TTC549 (cell line): ENCODE measurements around the gene VIT.
"Not testable (repeated sequence)": the region's sequence is repeated elsewhere in the genome, so short reads cannot be mapped to it uniquely, and the experiment has no call there.

Source experiments
- FAIRE-seq: peaks from 2 replicates; lab custom pipeline; 2012; peaks lifted over from hg19 to GRCh38; lab: Jason Lieb, UNC

The VIT gene

DNA sequence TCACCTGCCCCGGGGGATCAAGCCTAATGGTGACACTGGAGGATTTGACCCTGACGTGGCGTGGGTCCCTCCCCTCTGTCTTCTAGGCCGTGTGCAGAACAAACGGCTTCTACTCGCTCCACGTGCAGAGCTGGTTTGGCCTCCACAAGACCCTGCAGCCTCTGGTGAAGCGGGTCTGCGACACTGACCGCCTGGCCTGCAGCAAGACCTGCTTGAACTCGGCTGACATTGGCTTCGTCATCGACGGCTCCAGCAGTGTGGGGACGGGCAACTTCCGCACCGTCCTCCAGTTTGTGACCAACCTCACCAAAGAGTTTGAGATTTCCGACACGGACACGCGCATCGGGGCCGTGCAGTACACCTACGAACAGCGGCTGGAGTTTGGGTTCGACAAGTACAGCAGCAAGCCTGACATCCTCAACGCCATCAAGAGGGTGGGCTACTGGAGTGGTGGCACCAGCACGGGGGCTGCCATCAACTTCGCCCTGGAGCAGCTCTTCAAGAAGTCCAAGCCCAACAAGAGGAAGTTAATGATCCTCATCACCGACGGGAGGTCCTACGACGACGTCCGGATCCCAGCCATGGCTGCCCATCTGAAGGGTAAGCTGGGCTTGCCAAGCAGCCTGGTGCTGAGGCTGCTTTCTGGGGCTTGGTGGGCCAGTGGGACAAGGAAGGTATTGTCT is 112.0 kb downstream of the VIT start:
- no peak for FAIRE-seq

DNA sequence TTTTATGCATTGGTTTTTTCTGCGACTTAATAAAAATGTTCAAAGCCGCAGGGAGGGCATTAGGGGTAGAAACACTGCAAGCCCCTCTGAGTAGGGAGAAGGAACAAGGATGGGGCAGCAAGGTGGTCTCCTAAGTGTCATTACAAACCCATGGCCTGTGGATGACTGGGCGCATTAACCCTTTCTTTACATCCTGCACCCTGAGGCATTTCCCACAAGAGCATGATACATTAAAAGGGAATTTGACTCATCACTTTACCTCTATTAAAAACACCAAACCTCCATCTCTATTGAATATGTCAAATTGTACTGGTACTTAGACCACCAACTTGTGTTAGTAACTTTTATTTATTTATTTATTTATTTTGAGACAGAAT is 112.5 kb downstream of the VIT start:
- no peak for FAIRE-seq

DNA sequence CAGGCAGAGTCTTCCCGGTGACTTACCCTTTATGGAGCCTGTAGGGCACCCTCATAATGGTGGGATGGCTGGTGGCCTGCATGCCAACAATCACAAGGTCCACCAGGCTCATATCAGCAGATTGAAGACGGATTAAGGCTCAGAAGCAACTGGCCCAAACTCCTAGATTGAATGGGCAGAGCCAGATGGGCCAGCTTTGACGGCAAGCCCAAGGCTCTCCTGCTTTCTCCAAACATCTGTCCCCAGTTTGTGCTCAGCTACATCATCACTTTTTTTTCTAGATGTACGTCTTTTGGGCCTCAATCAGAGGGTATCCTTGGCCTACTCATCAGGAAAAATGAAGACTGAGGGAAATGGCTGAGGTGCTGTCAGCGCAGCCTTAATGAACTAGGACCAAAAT is 114.6 kb downstream of the VIT start:
- FAIRE-seq, result no peak

DNA sequence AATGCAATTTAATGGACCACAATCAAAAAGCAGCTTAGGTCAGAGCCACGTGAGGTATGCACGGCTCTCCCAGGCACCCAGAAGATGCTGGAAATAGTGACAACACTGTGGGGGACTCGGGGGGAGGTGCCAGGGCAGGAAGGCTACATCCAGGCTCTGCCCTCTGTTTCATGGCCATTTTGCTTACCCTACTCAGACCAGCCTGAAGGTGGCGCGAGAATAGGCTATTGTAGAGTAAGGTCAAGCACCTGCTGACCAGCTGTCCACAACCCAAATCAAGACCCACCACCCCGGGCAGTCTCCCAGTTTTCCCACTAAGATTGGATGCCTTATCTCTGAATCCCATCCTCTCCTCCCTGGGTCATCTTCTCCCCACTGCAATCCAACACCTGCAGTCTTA is 115.7 kb downstream of the VIT start:
- no peak for FAIRE-seq

DNA sequence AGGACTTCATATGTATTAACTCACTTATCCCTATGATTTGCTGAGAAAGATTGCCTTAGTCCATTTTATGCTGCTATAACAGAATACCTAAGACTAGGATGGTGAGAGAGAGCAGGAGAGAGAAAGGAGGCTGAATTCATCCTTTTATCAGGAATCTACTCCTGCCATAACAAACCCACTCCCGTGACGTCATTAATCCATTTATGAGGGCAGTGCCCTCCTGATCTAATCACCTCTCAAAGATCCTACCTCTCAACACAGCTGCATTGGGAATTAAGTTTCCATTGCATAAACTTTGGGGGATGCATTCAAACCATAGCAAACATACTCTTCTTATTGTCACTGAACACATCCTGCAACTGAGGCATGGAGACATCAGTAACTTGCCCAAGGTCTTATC is 122.0 kb downstream of the VIT start:
- FAIRE-seq, result no peak

DNA sequence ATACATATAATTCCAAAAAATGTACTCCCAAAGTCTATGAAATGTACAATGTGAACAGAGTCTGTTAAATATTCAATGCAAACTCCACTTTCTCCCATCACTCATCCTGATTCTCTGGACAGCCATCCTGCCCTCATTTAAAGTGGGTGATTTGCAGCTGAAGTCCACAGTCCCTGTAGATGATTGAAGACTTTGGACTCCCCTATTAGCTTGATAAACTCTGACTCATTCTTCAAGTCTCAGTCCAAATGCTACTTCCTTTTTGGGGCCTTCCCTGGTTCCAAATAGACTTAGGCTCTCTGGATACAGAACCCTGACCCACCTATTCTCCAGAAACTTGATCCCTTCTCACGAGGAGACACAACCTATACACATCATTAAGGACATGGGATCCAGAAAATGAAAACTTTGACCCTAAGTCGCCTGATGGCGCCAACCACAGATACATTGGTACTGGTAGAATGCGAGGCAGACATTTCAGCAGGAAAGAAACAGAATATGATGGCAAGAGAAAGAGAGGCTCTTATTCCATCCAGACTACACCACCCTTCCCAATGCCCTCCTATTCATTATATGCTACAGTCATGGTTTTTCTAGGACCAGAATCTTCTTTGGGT is 122.7 kb downstream of the VIT start:
- no peak for FAIRE-seq

DNA sequence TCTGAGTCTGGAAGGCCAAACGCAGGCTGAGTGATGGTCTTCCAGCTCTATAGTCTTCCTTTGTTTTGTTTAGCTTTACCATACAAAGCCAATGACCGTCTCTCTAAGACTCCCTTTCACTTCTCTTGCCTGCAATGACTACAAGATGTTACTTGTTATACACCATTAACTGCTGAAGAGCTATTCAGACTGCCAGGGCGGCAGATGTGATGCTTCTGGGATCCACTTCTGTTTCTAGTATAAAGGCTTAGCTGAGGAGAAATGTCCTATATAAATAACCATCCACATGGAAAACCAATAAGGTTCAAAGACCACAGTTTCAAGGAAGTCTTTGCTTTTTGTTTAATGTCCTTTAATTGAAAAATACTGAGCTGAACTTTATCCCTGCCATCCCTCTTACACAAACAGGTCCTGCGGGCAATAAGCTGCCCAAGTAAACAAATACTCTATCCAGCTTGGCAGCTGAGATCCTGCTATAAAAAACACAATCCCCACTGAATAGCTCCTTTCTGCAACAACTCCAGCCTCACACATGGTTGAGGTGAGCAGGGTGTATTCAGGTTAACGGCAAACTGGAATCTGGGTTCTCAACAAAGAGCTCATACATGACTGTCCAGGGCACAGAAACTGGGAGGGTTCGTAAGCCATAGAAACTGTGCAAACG is 124.6 kb downstream of the VIT start:
- no peak for FAIRE-seq

DNA sequence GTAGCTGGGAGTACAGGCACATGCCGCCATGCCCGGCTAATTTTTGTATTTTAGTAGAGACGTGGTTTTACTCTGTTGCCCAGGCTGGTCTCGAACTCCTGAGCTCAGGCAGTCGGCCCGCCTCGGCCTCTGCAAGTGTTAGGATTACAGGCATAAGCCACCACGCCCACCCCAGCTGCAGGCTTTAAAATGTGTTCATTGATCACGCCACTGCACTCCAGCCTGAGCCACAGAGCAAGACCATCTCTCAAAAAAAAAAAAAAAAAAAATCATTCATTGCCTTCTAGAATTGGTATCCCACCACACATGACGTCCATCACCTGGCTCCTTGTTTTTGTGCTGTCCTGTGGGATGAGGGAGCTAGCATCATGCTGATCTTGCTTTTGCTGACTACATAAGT is 127.4 kb downstream of the VIT start:
- no peak for FAIRE-seq

DNA sequence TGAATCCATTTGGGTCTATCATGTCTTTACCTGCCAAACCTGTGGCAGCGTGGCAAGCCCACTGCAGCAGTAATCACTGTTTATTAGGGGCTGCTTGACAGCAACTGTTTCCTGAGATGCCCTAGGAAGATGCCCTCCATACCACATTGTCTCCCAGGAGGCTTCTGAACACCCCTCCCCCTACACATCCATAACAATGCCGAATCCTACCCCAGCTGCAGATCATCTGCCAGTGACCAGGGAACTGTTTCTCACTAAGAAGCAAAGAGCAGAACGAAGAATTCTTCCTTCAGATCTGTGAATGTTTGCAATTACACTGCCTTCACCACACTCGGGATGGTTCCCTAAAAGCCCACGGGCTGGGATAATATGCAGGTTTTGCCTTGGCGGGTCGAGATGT is 127.8 kb downstream of the VIT start:
- no peak for FAIRE-seq

DNA sequence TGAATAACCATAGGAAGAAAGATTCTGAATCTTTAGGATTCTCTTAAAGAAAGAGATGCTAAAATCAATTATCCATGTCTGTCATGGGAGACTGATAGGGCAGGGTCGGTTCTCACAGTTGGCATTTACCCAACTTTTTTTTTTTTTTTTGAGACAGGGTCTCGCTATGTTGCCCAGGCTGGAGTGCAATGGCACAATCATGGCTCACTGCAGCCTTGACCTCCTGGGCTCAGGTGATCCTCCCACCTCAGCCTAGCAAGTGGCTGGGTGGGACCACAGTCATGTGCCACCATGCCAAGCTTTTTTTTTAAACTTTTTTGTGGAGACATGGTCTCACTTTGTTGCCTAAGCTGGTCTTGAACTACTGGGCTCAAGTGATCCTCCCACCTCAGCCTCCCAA is 128.2 kb downstream of the VIT start:
- FAIRE-seq, result not testable (repeated sequence)

DNA sequence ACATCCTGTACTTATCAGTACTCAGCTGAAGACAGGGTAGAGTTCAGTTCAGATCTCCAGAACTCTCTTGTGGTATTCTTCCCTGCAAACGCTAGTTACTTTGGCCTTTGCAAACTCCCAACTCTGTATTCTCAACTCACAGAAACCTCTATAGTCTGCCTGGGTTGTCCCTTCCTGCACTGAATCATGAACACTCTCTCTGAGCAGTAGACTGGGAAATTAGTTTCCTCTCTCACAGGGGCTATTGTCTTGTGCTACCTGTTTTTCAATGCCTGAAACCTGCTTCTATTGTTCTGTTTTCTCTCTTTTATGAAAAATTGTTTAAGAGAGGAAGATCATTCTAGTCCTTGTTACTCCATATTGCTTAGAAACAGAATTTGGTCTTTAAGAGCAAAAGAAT is 134.7 kb downstream of the VIT start:
- no peak for FAIRE-seq

DNA sequence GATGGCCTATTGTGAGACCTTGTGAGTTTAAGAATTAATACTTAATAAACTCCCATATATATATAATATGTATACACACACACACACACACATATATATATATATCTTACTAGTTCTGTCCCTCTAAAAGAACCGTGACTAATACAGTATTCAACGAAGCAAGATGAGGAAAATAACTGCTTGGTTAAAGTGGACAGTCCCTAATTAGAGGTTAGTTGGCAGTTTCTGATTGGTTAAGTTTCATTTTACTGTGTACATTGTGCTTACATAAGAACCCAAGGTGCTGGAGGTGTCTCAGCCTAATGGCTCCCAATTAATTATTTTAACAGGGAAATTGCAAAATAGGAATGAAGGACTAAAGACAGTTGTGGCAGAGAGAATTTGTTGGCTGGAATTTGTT is 137.7 kb downstream of the VIT start:
- no peak for FAIRE-seq

DNA sequence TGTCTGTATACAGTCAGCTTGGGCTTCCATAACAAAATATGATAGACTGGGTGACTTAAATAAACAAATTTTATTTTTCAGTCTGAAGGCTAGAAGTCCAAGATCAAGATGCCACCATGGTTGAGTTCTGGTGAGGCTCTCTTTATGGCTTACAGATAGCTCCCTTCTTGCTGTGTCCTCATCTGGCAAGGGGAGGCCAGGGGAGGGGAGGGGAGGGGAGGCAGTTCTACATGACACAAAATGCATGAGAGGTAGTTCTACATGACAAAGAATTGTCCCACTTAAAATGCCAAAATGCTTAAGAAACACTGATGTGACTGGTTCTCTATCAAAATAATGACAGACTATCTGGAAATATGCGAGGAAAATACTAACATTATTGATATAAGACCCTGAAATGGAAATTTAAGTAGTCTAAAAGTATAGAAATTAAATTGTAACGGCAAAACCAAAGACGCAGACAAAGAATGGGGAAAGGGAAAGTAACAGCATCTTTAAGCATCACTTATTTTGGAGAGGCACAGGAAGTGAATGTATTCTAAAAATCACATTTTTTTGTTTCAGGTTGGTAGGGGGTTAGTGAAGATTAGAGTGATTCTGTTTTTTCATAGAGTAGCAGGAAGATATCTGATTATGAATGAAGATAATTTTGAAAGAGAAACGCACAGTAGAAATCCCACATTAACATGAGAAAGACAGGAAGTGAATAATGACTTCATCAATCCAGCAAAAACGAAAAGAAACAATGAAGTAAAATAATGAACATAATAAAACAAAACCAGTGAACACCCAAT is 138.4 kb downstream of the VIT start:
- FAIRE-seq, result no peak

DNA sequence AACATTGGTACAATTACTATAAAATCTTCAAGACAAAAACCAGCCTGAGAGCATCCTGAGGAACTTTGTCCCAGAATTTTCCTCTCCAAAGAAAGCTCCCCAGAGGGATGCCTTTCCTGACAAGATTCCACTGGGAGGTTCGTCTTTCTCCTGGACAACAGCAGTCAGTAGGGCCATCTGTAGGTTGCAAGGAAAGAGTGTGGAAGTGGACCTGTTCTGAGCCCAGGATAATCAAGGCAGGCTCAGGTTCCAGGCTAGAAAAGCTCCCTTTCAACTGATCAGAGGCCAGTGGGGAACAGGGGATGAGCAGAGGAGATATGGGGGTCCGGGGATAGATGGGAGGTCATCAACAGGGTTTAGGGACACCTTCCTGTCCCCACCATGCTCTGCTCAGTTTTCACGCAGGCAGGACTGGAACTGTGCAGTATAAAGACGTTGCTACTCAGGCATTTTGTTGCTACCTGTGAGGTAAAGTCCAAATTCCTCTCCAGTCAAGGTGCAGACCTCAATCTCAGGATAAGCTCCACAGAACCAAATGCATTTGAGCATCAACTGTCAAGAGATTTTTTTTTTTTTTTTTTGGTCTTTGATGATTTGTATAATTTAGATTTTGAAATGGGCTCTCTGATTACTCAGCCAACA is 143.6 kb downstream of the VIT start:
- FAIRE-seq, result no peak

DNA sequence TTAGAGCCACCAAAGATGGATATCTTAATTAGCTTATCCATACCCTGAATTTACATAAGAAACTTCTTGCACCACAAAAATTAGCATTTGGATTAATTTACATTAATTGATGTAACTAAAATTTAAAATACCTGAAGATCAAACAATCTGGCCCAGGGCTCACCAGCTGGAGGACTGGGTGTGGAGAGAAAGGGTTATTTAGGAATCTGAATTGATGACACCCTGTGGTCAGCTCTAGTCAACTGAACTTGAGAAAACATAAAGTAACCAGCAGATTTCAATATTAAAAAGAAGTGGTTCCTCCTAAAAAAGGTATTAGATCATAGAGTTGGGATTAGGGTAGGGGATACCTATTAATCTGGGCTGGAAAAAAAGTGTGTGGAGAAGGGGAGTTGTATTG is 147.3 kb downstream of the VIT start:
- no peak for FAIRE-seq

DNA sequence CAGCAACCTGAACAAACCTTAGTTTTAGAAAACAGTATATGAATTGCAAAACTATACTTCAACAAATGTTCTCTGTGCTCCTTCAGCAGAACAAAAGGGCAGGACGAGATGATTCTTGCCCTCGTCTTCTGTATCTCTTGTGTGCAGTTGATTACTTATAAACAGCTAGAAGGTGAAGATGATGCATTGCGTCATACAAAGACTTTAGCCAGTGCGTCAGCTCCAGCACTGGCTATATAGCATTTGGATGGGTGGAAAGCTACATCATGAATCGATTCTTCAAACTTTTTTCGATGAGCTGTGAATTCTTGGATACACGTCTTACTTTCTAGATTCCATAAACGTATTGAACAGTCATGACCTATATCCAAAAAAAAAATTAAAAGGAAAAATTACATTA is 152.8 kb downstream of the VIT start:
- no peak for FAIRE-seq

DNA sequence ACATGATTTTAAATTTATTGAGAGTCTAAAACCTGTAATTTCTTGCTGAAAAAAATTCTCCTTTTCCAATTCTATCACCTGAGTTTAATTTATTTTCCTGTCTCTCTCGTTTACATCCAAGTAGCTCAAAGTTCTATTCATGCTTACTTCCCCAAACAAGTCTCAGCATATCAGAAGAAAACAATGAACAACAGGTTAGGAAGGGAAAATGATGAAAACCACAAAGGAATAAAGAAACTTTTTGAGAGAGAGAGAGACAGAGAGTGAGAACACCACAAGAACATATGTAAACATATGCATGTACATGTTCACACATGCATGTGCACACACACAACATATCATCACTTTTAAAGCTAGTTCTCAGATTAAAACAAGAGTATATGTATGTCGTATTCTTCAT is 157.7 kb downstream of the VIT start:
- no peak for FAIRE-seq

DNA sequence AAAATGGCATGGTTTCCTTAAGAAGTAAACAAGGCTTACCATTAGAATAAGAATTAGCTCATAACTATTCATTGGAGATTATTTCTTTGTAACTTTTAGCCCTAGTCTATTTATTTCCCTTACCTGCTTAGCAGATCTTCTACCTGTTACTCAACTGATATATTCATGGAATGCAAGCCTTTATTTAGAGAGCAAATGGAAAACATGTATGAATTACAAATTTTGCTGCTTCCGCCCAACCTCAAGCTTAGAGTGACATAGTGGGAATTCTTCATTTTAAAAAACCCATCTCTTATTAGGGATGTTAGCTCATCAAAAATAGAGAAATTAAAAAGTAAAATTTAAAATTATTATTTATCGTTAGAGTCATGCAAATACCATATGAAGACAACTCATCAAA is 158.9 kb downstream of the VIT start:
- no peak for FAIRE-seq

DNA sequence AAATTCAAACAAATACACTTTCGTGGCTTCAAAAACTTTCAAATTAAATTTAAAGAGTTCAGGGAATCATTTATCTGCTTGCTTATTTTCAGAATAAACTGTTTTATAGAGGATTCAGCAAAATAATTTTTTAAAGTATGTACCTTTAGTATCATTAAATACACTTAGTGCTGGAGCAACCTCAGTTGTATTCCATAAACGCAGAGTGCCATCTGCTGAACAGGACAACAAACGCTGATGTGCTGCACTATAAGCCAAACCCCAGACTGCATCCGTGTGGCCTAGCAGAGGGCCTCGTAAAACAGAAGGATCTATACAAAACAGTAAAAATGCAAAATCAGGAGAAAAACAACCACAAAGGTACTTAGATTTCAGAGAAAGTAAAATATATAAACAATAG is 161.2 kb downstream of the VIT start:
- FAIRE-seq, result peak; percentile 5

DNA sequence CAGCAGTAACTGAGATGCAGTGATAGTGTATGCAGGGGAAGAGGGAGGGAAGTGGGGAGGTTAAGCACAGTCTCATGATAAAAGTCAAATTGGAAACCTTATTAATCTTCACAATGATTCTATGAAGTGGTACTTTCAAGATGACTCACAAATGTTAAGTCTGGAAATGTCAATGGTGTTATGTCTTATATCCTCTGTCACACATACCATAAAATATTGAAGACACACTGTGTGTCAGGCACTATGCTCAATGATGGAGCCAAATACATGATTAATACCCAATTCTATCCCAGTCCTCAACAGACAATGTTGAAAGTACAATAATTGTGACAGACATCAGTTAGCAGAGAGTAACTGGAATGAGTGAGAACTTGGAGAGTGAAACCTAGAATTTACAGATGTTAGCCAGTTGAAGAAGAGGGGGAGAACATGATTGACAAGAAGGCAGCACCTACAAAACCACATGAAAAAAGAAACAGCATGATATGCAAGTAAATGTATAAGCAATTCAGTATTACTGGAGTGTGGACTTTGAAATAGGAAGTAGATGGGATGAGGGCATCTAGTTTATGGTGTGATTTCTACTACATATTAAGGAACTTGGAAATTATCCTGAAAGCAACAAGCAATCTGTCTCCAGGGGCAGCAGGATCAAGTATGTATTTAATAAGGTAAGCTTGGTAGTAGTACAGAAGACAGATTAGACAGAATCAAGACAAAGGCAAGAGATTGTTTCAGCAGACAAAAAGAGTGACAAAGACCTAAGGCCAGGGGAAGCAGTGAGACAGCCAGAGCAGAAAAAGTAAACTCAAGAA is 162.3 kb downstream of the VIT start:
- no peak for FAIRE-seq

DNA sequence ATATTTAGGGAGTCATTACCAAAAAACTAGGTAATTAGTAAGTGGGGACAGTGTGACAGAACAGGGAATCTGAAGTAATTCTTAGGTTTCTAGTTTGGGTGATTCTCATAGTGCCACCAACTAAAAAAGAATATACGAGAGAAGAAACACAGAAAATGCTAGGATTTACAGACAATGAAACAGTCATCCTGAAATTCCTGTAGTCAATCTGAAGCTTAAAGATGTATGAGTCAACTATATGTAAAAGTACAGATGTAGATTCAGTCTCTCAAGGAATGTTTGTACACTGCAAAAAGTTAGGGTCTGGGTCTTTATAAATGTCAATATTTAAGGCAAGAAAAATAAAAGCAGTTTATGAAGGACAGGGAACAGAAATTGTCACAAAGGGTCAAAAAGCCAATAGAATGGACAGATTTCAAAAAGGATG is 162.9 kb downstream of the VIT start:
- FAIRE-seq, result no peak

DNA sequence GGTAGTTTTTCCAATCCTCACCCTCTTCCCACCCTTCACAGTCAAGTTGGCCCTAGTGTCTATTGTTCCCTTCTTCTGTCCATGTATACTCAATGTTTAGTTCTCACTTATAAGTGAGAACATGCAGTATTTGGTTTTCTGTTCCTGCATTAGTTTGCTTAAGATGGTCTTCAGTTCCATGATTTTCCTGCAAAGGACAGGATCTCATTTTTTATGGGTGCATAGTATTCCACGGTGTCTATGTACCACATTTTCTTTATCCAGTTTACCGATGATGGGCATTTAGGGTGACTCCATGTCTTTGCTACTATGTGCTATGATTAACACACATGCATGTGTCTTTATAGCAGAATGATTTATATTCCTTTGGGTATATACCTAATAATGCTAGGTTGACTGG is 165.4 kb downstream of the VIT start:
- no peak for FAIRE-seq
